TTC549 (cell line): Measurements from ENCODE around the gene FEN1.

Experiments
- FAIRE-seq: peaks from 2 replicates; lab custom pipeline; 2012; peaks lifted over from hg19 to GRCh38; lab: Jason Lieb, UNC

FEN1 gene

DNA sequence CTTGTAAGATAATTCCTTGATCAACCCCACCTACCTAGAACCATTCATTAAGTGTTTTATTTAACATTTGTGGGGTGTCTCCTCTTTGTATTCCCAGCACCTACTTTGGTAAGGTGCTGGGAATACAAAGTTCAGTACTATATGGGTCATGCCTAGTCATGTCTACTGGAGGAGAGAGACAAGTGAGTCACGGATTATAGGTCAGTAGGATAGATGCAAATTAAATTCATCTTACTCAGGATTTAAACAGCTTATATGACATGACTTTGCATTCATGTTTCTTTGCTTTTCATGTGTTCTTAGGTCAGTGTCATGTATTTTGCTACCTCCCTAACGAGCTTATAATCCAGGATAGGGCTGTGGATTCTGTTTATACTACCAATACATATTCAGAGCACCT, 27.5 kb downstream of the FEN1 start:
- FAIRE-seq, result no peak

DNA sequence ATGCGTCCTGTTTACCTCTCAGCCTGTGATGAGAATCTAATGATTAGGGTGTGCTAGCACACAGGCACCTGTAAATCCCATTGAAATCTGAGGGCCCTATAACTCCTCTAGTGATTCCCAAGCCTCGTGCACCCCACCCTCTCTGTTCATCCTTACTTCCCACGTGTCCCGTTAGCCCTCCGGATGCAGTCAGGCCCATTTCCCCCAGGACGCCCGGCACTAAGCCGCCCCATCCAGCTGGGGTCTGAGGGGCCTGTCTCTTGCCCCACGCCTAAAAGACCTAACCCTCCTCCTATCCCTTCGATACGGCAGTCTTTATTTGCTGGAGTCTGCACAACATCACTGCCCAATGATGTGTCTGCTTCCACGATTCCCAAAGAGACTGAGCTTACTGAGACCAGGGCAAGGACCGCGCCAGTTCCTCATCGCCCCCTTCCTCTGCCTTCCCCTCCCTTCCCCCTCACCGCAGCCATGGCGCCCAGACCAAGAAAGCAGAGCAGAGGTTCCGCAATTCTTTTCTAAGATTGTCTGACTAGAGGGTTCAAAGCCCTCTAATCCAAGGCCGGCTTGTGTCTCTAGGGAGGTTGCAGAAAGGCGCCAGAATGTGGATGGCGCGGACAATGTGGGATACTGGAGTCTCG, 34.3 kb downstream of the FEN1 start:
- FAIRE-seq, result no peak

- FAIRE-seq, result no peak
Observed at GRCh38 chr11:61827571-61828378, 35.1 kb downstream of the FEN1 start, which contains the start of gene FADS2. Gene FADS2, plus strand, starts transcription at chr11:61828300. Its CDS starts 91 bp downstream, at chr11:61828391.

DNA sequence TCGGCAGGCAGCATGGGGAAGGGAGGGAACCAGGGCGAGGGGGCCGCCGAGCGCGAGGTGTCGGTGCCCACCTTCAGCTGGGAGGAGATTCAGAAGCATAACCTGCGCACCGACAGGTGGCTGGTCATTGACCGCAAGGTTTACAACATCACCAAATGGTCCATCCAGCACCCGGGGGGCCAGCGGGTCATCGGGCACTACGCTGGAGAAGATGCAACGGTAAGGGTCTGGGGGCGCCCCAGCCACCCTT, 35.6 kb downstream of the FEN1 start:
- no peak for FAIRE-seq

DNA sequence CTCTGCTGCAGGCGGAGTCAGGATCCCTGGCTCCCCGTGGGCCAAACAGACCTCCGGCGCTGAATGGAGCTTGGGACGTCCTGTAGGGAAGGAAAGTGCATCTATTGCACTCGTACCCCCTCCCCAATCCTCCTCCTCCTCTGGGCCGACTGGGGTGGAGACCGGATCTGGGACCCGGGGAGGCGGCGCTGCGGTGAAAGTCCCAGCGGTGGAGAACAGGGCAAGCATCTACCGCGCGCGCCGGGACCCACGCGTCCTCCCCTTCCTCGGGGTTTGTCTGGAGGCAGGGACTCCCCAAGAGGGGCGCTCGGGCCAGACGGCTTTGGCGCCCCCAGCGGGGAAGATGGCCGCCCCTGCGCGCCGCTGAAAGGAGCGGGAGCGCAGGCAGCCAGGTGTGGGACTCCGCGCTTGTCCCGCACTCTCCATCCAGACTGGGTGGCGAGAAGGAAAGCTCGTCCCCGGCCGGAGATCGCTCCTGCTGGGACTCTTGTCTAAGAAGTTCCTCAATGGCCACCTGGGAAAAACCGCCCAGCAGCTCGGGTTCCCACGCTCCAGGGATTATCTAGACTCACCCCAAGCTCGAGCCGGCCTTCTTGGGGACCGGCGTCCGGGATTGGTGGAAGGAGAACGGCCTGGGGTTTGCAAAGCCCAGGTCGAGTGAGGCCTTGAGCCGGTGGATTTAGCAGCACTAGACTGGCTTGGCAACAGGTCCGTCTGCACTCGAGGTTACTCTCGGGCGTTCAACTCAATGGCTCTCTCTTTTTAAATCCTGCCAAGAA, 36.1 kb downstream of the FEN1 start:
- FAIRE-seq, result no peak

- no peak for FAIRE-seq
Observed at GRCh38 chr11:61829806-61830205, 37.1 kb downstream of the FEN1 start.

DNA sequence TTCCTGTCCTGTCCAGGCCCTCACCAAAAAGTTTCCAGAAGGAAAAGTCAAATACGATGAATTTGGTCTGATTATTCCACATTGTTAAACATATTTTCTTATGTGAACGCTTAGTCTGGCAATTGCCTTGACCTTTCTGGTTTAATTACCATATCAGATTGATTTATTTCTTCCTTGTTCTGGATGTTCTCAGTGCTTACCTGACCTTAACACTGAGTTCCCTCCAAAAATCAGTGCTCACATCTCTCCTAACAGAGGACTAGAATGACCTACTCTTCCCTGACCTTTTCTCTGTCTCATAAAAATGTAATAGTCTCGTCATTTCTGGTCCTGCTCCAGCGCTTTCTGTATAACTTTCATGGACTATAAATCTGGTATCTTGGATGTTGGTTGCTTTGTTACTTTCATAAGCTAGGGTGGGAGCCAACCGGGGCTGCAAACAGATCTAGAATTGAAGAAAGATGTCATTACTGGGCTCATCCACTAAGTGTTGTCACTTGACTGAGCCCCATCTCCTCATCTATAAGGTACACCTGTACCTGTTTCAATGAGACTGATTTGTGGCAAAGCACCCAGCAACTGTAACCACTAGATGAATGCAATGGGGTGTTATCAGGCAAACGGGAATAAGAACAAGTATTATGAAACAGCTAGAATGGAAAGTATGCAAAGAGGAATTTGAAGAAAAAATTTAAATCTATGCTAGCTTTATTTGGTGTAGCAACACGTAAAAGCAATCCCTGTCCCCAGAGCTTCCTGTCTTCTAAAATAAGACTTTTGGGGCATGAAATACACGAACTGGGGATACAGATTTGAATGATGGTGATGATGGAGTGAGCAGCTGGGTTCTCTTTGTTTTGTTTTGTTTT, 37.8 kb downstream of the FEN1 start:
- FAIRE-seq, result no peak

DNA sequence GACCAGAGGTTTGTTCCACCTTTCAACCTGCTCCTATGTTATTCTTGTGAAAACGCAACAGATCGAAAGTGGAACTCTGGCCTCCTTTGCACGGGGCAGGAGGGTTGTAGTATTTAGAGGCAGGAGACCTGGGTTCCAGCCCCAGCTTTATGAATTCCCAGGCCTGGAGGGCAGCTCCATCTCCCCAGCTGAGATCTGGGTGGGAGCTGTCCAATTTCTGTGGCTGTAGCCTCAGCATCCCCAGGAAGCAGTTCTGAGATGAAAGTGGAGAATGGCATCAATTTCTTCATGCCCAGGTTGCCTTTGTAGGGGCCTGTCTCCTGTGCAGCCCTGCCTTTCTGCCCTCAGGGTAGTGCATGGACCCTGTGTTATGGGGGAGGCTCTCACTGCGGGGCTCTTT, 39.5 kb downstream of the FEN1 start:
- FAIRE-seq, result no peak

- FAIRE-seq, result no peak
Observed at GRCh38 chr11:61832754-61833153, 40.0 kb downstream of the FEN1 start.

DNA sequence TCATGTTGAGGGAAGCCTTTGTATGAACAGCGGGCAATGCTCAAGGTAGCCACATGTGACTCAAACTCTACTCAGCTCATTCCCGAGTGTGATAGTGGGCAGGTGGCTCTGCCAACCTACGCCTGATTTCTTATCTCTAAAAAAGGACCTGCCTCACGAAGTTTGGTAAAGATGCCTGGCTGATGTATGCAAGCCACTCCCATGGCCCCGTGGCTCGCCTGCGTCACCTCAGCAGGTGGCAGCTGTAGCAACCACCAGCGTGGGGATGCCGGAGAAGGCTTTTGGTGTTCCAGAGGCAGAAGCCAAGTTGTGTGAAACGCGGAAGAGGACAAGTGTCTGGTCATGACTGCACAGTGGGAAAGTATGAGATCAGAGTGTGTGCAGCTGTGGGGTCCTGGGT, 40.8 kb downstream of the FEN1 start:
- FAIRE-seq, result no peak

GRCh38 chr11:61833926-61834277, 41.2 kb downstream of the FEN1 start:
- FAIRE-seq, result no peak

DNA sequence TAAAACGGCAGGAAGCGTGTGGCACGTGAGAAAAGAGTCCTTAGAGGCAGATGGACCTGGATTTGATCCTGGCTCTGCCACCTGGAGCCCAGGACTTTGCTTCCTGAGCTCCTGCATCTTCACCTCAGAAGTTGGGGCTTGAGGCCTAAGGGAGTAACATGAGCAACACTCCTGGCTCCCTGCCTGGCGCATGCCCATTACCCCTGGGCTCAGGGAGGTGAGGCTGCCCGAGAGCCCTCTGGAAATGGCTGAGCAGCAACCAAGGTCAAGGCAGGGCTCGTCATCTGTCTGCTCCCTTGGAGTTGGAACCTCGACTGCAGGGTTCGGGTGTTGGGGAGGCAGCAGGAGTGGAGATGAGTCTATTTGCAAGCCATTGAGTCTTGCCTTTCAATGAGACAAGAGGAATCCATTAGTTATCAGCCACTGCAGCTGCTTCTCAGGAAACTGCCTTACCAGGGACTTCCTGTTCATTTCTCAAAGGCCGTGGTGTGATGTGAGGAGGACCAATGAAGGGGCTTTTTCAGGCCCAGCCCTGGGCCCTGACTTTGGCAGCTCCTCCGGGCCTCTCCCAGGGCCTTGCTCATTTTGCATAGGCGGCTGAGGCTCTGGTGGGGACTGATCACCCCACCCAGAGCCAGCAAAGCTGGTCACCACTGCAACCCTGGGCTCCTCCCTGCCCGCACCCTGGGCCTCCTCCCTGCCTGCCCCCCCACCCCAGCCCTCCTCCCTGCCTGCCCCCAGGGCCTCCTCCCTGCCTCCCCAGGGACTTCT, 41.8 kb downstream of the FEN1 start:
- no peak for FAIRE-seq

GRCh38 chr11:61836193-61836592, 43.5 kb downstream of the FEN1 start:
- FAIRE-seq, result no peak

DNA sequence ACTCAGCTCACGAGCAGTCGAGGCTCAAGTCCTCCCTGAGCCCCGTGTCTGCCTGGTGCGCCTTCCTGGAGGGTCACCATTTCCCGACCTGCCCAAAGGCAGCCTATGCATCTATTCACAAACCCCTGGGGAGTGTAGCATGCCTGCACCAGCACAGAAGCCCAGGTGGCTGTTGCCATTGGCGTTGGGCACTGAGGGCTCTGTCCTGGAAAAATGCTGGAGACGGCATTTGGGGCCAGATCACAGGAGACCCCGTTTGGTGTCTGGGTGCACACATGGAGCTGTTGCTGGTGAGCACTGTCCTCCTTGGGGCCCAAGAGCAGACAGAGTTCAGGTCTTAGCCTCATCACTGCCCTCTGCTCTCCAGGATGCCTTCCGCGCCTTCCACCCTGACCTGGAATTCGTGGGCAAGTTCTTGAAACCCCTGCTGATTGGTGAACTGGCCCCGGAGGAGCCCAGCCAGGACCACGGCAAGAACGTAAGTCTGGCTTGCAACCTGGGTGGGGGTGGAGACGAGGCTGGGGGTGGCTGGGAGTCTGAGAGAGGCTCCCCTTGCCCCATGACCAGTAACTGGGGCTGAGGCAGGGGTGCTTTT, 44.8 kb downstream of the FEN1 start:
- no peak for FAIRE-seq

GRCh38 chr11:61838501-61838900, 45.8 kb downstream of the FEN1 start:
- FAIRE-seq, result no peak

- FAIRE-seq, result no peak
Observed at GRCh38 chr11:61838921-61839320, 46.2 kb downstream of the FEN1 start.

DNA sequence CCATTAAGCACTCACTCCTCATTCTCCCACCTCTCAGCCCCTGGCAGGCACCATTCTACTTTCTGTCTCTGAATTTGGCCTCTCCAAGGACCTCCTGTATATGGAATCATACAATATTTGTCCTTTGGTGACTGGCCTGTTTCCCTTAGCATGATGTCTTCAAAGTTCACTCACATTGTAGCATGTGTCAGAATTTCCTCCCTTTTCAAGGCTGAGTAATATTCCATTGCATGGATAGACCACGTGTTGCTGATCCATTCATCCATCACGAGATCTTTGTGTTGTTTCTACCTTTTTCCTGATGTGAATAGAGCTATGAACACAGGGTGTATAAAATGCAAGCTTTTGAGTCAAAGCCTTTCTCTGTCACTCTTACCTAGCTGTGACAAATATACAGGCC, 47.0 kb downstream of the FEN1 start:
- FAIRE-seq, result no peak

- no peak for FAIRE-seq
Observed at GRCh38 chr11:61840371-61840770, 47.7 kb downstream of the FEN1 start.

DNA sequence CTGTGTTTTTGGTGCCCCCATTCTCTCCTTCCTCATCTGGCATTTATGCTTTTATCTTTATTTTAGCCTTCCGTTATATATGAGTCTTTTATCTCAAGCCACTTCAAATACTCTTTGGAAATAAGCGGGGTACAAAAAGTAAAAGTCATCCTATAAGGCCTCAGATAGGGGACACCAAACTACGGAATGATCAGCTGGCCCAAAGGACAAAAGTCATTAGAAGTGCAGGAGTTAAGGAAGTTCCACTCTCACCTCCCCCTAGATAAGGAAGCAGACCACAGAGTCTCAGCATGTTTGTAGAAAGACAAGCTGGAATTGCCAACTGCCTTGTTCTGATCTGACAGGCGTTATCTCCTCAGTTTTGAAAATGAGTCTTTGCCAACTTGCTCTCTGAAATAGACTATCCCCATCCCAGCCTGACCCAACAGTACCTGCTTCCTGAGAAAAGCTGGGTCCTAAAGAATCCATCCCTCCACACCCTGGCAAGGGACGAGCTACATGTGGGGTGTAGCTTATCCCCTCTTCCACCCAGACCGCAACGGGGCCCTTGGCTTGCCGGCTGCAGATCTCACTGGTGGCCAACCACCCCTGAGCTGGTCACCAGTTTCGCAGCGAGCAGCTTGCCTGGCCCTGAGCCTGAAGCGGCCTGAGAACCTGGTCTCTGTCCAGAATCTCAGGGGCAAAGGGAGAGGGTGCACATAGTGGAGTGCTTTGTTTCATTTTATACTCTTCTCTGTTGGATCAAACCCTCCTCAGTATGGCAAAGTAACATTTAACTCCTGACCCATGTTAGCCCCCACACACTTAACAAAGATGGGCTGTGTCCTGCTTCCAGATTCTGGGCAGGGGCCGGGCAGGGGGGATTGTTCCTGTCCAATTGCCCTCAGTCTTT, 49.2 kb downstream of the FEN1 start:
- FAIRE-seq, result no peak

- FAIRE-seq, result no peak
Observed at GRCh38 chr11:61842528-61842820, 49.8 kb downstream of the FEN1 start.
